Caco-2 (cell line): ENCODE data around the gene MYOZ1. TPM values are rescaled to one million over a fixed set of nuclear protein-coding genes. Genes with fewer than 3 reads are reported as not detected.
A peak's percentile ranks its signal among the peaks of the same experiment; 100 is the strongest.

Source experiments
- BruUV-seq: library from RNA; stranded (reverse); fragments of 400-500 nt; replicated peaks from 2 replicates; lab custom pipeline; 2021; lab: Mats Ljungman, UMichigan
- CTCF ChIA-PET: fragments of 300-600 bp; sonication (Branson Sonifier 250); formaldehyde crosslinking; loops from one replicate; lab custom pipeline; 2022; ENCODE audit warnings: antibody characterized with exemption; lab: Charles Lee
- POLR2A ChIA-PET: fragments of 300-600 bp; sonication (Branson Sonifier 250); formaldehyde crosslinking; loops from one replicate; lab custom pipeline; 2022; ENCODE audit warnings: antibody characterized with exemption; lab: Charles Lee
- DNase-seq, 2 experiments: peaks; one replicate each; pipeline versions ENCODE4 v3.0.0 to v3.0.0-alpha.2; 2020 to 2022
- H3K27me3 ChIP-seq: replicated peaks from 2 replicates; pipeline ENCODE4 v1.6.0; 2011; ENCODE audit warnings: low read length; ENCODE audit not compliant: control insufficient read depth, insufficient read depth
- H3K36me3 ChIP-seq: 2 replicates; pipeline ENCODE4 v1.5.1; 2011; ENCODE audit warnings: low read length; ENCODE audit not compliant: control insufficient read depth, insufficient read depth
- H3K4me1 ChIP-seq: fragments of 250-450 bp; sonication (Bioruptor Pico); 2 replicates; pipeline ENCODE4 v1.5.1; 2020; ENCODE audit warnings: mild to moderate bottlenecking
- H3K4me3 ChIP-seq: 2 replicates; pipeline ENCODE4 v1.5.1; 2011; ENCODE audit warnings: low read depth, mild to moderate bottlenecking, control low read depth, low read length
- H3K9me3 ChIP-seq: fragments of 250-450 bp; sonication (Bioruptor Pico); 2 replicates; pipeline ENCODE4 v1.5.1; 2020; ENCODE audit warnings: mild to moderate bottlenecking, moderate library complexity
- H3K27ac Mint-ChIP-seq: one replicate; pipeline ENCODE4 v1.8.0; 2022; ENCODE audit warnings: mixed read lengths; ENCODE audit not compliant: unreplicated experiment
- H3K27me3 Mint-ChIP-seq: one replicate; pipeline ENCODE4 v1.8.0; 2022; ENCODE audit warnings: mixed read lengths; ENCODE audit not compliant: insufficient read depth, unreplicated experiment
- H3K36me3 Mint-ChIP-seq: one replicate; pipeline ENCODE4 v1.8.0; 2022; ENCODE audit warnings: mild to moderate bottlenecking, mixed read lengths; ENCODE audit not compliant: insufficient read depth, unreplicated experiment
- H3K4me1 Mint-ChIP-seq: one replicate; pipeline ENCODE4 v1.8.0; 2022; ENCODE audit warnings: low read depth, mixed read lengths; ENCODE audit not compliant: unreplicated experiment
- H3K4me3 Mint-ChIP-seq: one replicate; pipeline ENCODE4 v1.8.0; 2022; ENCODE audit warnings: mild to moderate bottlenecking, moderate library complexity, mixed read lengths; ENCODE audit not compliant: unreplicated experiment
- H3K9me3 Mint-ChIP-seq: one replicate; pipeline ENCODE4 v1.8.0; 2022; ENCODE audit warnings: mixed read lengths; ENCODE audit not compliant: unreplicated experiment
- intact Hi-C: fragments of 100-400 bp; cut with micrococcal nuclease; formaldehyde crosslinking; loops from one replicate; pipeline ENCODE4 v1.10.0; 2022; ENCODE audit not compliant: unreplicated experiment
- total RNA-seq: library from RNA; stranded (reverse); gene quantifications from 2 replicates; pipeline ENCODE4 v1.2.3, GENCODE V29; 2022
- TF ChIP-seq, protein P1 (sequence below), 2 experiments: fragments of 200-600 bp in 1 of 2; IDR thresholded peaks; 1 replicate in 1 of 2; 2 replicates in 1 of 2; pipeline versions ENCODE4 v1.5.1 to v1.8.0; 2011 to 2022; ENCODE audit warnings: antibody characterized with exemption in 1 of 2, control low read depth in 1 of 2, inconsistent platforms in 1 of 2, low read depth in 1 of 2, low read length in 1 of 2, mild to moderate bottlenecking in 1 of 2, moderate library complexity in 1 of 2; ENCODE audit not compliant: insufficient read depth in 1 of 2, severe bottlenecking in 1 of 2, unreplicated experiment in 1 of 2

MYOZ1 gene
- total RNA-seq, 1 experiment from 2014 or later = 0.52 TPM

DNA sequence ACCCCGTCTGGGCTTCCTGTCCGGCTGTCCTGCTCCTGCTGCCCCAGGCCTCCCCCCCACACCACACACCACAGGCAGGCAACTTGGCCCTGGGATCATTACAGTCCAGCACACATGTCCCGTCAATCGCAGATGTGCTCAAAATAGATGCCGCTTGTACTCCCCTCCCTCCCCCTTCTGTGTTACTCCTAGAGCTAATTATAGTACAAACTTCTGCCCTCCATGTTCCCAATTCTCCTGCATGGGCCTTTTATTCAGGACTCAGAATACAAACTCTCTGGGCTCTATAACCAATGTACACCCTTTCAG, 14.7 kb upstream of the MYOZ1 start, which contains the start of gene SYNPO2L:
TSS of gene SYNPO2L (minus strand) at position 40 of the 309 bp plus-strand sequence. CDS start 107 bp downstream, outside the sequence.
- intact Hi-C loops = no loop called here
- no peaks in the 10 kb centered on the region for H3K9me3 ChIP-seq
- peaks cover 7% of the 10 kb centered on the region for H3K4me1 Mint-ChIP-seq
- no peaks in the 10 kb centered on the region for H3K36me3 ChIP-seq
- H3K27ac Mint-ChIP-seq = no peak within 1 kb of the TSS
- H3K36me3 Mint-ChIP-seq = no peaks in the 10 kb centered on the region
- no TSS peak for BruUV-seq
- H3K4me3 ChIP-seq = no peak within 1 kb of the TSS
- H3K27me3 ChIP-seq = no peaks in the 10 kb centered on the region
- peaks cover 7% of the 10 kb centered on the region for H3K4me1 ChIP-seq
- CTCF ChIA-PET = no interaction called here
- H3K9me3 Mint-ChIP-seq = no peaks in the 10 kb centered on the region
- no peak for DNase-seq
- TF ChIP-seq, protein P1, sequence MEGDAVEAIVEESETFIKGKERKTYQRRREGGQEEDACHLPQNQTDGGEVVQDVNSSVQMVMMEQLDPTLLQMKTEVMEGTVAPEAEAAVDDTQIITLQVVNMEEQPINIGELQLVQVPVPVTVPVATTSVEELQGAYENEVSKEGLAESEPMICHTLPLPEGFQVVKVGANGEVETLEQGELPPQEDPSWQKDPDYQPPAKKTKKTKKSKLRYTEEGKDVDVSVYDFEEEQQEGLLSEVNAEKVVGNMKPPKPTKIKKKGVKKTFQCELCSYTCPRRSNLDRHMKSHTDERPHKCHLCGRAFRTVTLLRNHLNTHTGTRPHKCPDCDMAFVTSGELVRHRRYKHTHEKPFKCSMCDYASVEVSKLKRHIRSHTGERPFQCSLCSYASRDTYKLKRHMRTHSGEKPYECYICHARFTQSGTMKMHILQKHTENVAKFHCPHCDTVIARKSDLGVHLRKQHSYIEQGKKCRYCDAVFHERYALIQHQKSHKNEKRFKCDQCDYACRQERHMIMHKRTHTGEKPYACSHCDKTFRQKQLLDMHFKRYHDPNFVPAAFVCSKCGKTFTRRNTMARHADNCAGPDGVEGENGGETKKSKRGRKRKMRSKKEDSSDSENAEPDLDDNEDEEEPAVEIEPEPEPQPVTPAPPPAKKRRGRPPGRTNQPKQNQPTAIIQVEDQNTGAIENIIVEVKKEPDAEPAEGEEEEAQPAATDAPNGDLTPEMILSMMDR (IDR thresholded peaks at IDR 0.05; ENCODE audit: insufficient read depth in 1 of 2, low read depth in 1 of 2, low read length in 1 of 2, severe bottlenecking in 1 of 2, unreplicated experiment in 1 of 2) = no peak
- H3K27me3 Mint-ChIP-seq = no peaks in the 10 kb centered on the region
- POLR2A ChIA-PET = no interaction called here
- no peak within 1 kb of the TSS for H3K4me3 Mint-ChIP-seq

GRCh38 chr10:73655257-73655989, 14.1 kb upstream of the MYOZ1 start:
- ChIA-PET CTCF (no interaction called here), POLR2A (no interaction called here)
- TF ChIP-seq, protein P1 (IDR thresholded peaks at IDR 0.05; ENCODE audit: insufficient read depth in 1 of 2, low read depth in 1 of 2, low read length in 1 of 2, severe bottlenecking in 1 of 2, unreplicated experiment in 1 of 2) = no peak
- peaks cover 7% of the 10 kb centered on the region for H3K4me1 Mint-ChIP-seq
- Histone ChIP-seq H3K9me3 (no peaks in the 10 kb centered on the region), H3K4me3 (no peak overlapping the region), H3K27me3 (no peaks in the 10 kb centered on the region), H3K4me1 (peaks cover 12% of the 10 kb centered on the region), H3K36me3 (no peaks in the 10 kb centered on the region)
- H3K27ac Mint-ChIP-seq = no peak overlapping the region
- no peaks in the 10 kb centered on the region for H3K9me3 Mint-ChIP-seq
- H3K4me3 Mint-ChIP-seq = no peak overlapping the region
- no TSS peak for BruUV-seq
- DNase-seq = no peak
- intact Hi-C loops = no loop called here
- H3K36me3 Mint-ChIP-seq = no peaks in the 10 kb centered on the region
- no peaks in the 10 kb centered on the region for H3K27me3 Mint-ChIP-seq

- no peaks in the 10 kb centered on the region for H3K36me3 Mint-ChIP-seq
- intact Hi-C loops = no loop called here
- no peak overlapping the region for H3K4me3 Mint-ChIP-seq
- peak; percentile 36 to 43 for DNase-seq
- Histone ChIP-seq H3K36me3 (no peaks in the 10 kb centered on the region), H3K9me3 (no peaks in the 10 kb centered on the region), H3K4me1 (peaks cover 29% of the 10 kb centered on the region), H3K4me3 (no peak overlapping the region), H3K27me3 (no peaks in the 10 kb centered on the region)
- peaks cover 17% of the 10 kb centered on the region for H3K4me1 Mint-ChIP-seq
- ChIA-PET POLR2A (no interaction called here), CTCF (interaction anchor here (0.5 kb wide), 1 partner anchor 409 kb away, joined by 3 read pairs; no protein-coding TSS in a partner anchor)
- no TSS peak for BruUV-seq
- H3K27me3 Mint-ChIP-seq = no peaks in the 10 kb centered on the region
- no peak overlapping the region for H3K27ac Mint-ChIP-seq
- no peaks in the 10 kb centered on the region for H3K9me3 Mint-ChIP-seq
- TF ChIP-seq, protein P1 (IDR thresholded peaks at IDR 0.05; ENCODE audit: insufficient read depth in 1 of 2, low read depth in 1 of 2, low read length in 1 of 2, severe bottlenecking in 1 of 2, unreplicated experiment in 1 of 2) = peak; percentile 37 to 43
Observed at GRCh38 chr10:73653701-73654100, 12.4 kb upstream of the MYOZ1 start.
